Measurements from ENCODE around the gene DPP4.
A peak's percentile ranks its signal among the peaks of the same experiment; 100 is the strongest.

DPP4 gene

GRCh38 chr2:161972232-161972631, 101.8 kb downstream of the DPP4 start:
- Histone ChIP-seq H3K4me1 (ENCODE audit: insufficient read depth, low read length) (peaks cover 42% of the 10 kb centered on the region), H3K4me3 (ENCODE audit: low read depth in 1 of 2, low read length in 2 of 2) (no peak overlapping the region), H2AFZ (ENCODE audit: low read depth, low read length) (no peak overlapping the region), H3K27ac (ENCODE audit: low read length) (no peak overlapping the region), H3K79me2 (ENCODE audit: insufficient read depth, low read length) (no peaks in the 10 kb centered on the region), H3K36me3 (ENCODE audit: insufficient read depth, low read length) (no peaks in the 10 kb centered on the region), H4K20me1 (ENCODE audit: insufficient read depth, low read length) (no peaks in the 10 kb centered on the region), H3K27me3 (ENCODE audit: insufficient read depth, low read length, poor library complexity) (no peaks in the 10 kb centered on the region), H3K4me2 (ENCODE audit: insufficient read depth, low read length) (no peak overlapping the region), H3K9me3 (ENCODE audit: insufficient read depth, low read length, severe bottlenecking) (no peaks in the 10 kb centered on the region), H3K9ac (ENCODE audit: low read depth, low read length) (no peak overlapping the region)
- DNase-seq (no peak), ATAC-seq (ENCODE audit: insufficient read depth, low read depth) (no peak)
- no peak for TF ChIP-seq CTCF (IDR thresholded peaks at IDR 0.05; ENCODE audit: borderline replicate concordance, extremely low read depth, low read length, poor library complexity, severe bottlenecking)
- TF ChIP-seq EZH2 (IDR thresholded peaks at IDR 0.05; ENCODE audit: borderline replicate concordance, low read depth, low read length, severe bottlenecking) = no peak

DNA sequence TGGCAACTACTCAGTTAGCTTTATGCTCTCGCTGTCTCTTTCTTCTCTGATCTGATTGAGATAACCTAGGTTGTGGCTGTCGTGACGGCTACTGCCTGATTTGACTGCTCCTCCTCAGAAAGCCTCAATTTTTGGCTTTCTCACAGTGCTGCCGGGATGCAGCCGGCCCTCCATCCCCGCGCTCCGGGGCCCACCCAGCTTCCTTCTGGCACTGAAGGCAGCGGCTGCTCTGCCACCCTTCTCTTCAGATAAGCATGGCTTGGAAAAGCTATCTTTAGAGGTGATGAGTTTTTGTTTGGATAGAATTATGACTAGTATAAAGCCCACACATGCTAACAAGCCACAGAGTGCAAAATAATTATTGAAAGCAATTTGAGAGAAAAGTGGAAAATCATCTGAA, 102.5 kb downstream of the DPP4 start:
- ATAC-seq (ENCODE audit: insufficient read depth, low read depth) = no peak
- TF ChIP-seq EZH2 (IDR thresholded peaks at IDR 0.05; ENCODE audit: borderline replicate concordance, low read depth, low read length, severe bottlenecking) = no peak
- no peak for TF ChIP-seq CTCF (IDR thresholded peaks at IDR 0.05; ENCODE audit: borderline replicate concordance, extremely low read depth, low read length, poor library complexity, severe bottlenecking)

DNA sequence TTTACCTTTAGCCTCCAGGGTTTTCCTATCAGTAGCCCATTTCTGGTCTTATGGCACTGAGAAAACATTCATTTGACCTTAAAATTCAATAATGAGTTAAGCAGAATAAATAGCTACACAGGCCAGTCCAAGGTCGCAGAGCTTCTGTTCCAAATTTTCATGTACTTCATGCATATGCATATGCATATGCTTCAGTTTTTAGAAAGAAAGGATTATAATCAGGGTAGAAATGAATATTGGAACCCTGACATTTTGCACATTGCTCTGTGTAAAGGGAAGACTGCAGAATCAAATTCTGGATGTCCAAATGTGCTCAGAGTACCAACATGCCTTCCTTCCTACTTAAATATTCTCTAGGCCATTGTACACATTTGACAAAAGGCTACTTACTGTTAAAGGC, 104.9 kb downstream of the DPP4 start:
- Histone ChIP-seq H3K4me1 (ENCODE audit: insufficient read depth, low read length) (peaks cover 35% of the 10 kb centered on the region), H3K27me3 (ENCODE audit: insufficient read depth, low read length, poor library complexity) (no peaks in the 10 kb centered on the region), H3K36me3 (ENCODE audit: insufficient read depth, low read length) (no peaks in the 10 kb centered on the region), H3K4me2 (ENCODE audit: insufficient read depth, low read length) (no peak overlapping the region), H3K27ac (ENCODE audit: low read length) (no peak overlapping the region), H3K4me3 (ENCODE audit: low read depth in 1 of 2, low read length in 2 of 2) (no peak overlapping the region), H2AFZ (ENCODE audit: low read depth, low read length) (no peak overlapping the region), H3K9me3 (ENCODE audit: insufficient read depth, low read length, severe bottlenecking) (no peaks in the 10 kb centered on the region), H3K9ac (ENCODE audit: low read depth, low read length) (no peak overlapping the region), H4K20me1 (ENCODE audit: insufficient read depth, low read length) (no peaks in the 10 kb centered on the region), H3K79me2 (ENCODE audit: insufficient read depth, low read length) (no peaks in the 10 kb centered on the region)
- no peak for ATAC-seq (ENCODE audit: insufficient read depth, low read depth)
- DNase-seq = no peak
- TF ChIP-seq CTCF (IDR thresholded peaks at IDR 0.05; ENCODE audit: borderline replicate concordance, extremely low read depth, low read length, poor library complexity, severe bottlenecking) = no peak
- TF ChIP-seq EZH2 (IDR thresholded peaks at IDR 0.05; ENCODE audit: borderline replicate concordance, low read depth, low read length, severe bottlenecking) = no peak

More for the DNA sequence above, 102.5 kb downstream of the DPP4 start:
- H3K4me2 ChIP-seq (ENCODE audit: insufficient read depth, low read length) = no peak overlapping the region
- peak overlapping the region; percentile 28; the same call in 1 of the 2 replicates for H3K27ac ChIP-seq (ENCODE audit: low read length)
- H3K9ac ChIP-seq (ENCODE audit: low read depth, low read length) = no peak overlapping the region
- 0 out of 2 replicates have a peak overlapping the region, but pooled peaks have one; percentile 29 for H2AFZ ChIP-seq (ENCODE audit: low read depth, low read length)
- no peaks in the 10 kb centered on the region for H3K36me3 ChIP-seq (ENCODE audit: insufficient read depth, low read length)
- no peaks in the 10 kb centered on the region for H4K20me1 ChIP-seq (ENCODE audit: insufficient read depth, low read length)
- no peak for DNase-seq
- no peak overlapping the region for H3K4me3 ChIP-seq (ENCODE audit: low read depth in 1 of 2, low read length in 2 of 2)
- H3K27me3 ChIP-seq (ENCODE audit: insufficient read depth, low read length, poor library complexity) = no peaks in the 10 kb centered on the region
- no peaks in the 10 kb centered on the region for H3K9me3 ChIP-seq (ENCODE audit: insufficient read depth, low read length, severe bottlenecking)
- H3K79me2 ChIP-seq (ENCODE audit: insufficient read depth, low read length) = no peaks in the 10 kb centered on the region
- peaks cover 45% of the 10 kb centered on the region for H3K4me1 ChIP-seq (ENCODE audit: insufficient read depth, low read length)

- no peaks in the 10 kb centered on the region for H3K9me3 ChIP-seq (ENCODE audit: insufficient read depth, low read length, severe bottlenecking)
- ATAC-seq (ENCODE audit: insufficient read depth, low read depth) (peak; percentile 76), DNase-seq (no peak)
- H4K20me1 ChIP-seq (ENCODE audit: insufficient read depth, low read length) = no peaks in the 10 kb centered on the region
- no peak overlapping the region for H3K27ac ChIP-seq (ENCODE audit: low read length)
- H3K27me3 ChIP-seq (ENCODE audit: insufficient read depth, low read length, poor library complexity) = no peaks in the 10 kb centered on the region
- H3K79me2 ChIP-seq (ENCODE audit: insufficient read depth, low read length) = no peaks in the 10 kb centered on the region
- no peak overlapping the region for H3K4me2 ChIP-seq (ENCODE audit: insufficient read depth, low read length)
- H3K36me3 ChIP-seq (ENCODE audit: insufficient read depth, low read length) = no peaks in the 10 kb centered on the region
- H3K4me3 ChIP-seq (ENCODE audit: low read depth in 1 of 2, low read length in 2 of 2) = no peak overlapping the region
- H2AFZ ChIP-seq (ENCODE audit: low read depth, low read length) = no peak overlapping the region
- TF ChIP-seq CTCF (IDR thresholded peaks at IDR 0.05; ENCODE audit: borderline replicate concordance, extremely low read depth, low read length, poor library complexity, severe bottlenecking) (no peak), EZH2 (IDR thresholded peaks at IDR 0.05; ENCODE audit: borderline replicate concordance, low read depth, low read length, severe bottlenecking) (no peak)
- peaks cover 21% of the 10 kb centered on the region for H3K4me1 ChIP-seq (ENCODE audit: insufficient read depth, low read length)
- no peak overlapping the region for H3K9ac ChIP-seq (ENCODE audit: low read depth, low read length)
These were observed 108.0 kb downstream of the DPP4 start for GRCh38 chr2:161965994-161966393.

Data from DND-41 (cell line).